Stimulated activated CD8-positive, alpha-beta memory T cell treated with anti-CD3 and anti-CD28 coated beads, Interleukin-15, amount 100 ng/mL, for 48 hours (primary cell): ENCODE measurements around the gene CXCR4.

Experiments
- DNase-seq, 2 donors: peaks; one replicate each; pipeline ENCODE4 v3.0.0-alpha.2; 2020; ENCODE audit warnings: low read depth in 2 of 2

The CXCR4 gene

DNA sequence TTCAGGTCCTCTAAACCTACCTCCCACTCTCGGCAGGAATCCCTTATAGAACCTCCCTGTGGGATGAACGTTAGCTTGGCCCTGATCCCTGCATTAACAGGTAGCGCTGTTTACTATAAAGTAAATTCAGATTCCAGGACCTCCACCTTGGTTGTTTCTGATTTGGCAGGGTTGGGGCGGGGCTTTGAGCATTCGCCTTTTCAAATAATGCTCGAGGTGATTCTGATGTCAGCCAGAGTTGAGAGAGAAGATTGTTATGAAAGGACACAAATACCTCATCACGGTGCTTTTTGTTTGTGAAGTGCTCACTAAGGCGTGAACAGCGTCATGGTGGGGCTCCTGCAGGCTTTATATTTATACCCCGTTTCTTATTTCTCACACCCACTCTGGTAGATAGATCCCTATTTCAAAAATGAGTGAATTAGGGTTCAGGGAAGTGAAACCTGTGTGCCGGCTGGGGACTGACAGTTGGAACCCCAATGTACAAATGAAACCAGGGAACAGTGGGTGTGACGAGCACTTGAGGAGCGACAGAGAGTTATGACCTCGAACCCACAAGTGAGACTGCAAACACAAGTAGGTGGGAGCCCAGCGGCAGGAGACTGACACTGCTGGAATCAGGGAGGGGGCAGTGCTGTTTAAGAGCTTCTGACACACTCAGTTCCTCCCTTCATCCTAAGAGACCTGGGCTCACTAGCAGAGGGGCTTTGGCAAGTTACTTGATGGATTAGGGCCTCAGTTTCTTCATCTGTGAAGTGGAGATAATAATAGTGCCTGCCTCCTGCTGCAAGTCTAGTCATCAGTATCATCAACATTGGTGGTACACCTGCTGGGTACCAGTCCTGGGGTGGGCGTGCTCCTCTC is 14.2 kb upstream of the CXCR4 start:
- peak; percentile 41 to 62 for DNase-seq

DNA sequence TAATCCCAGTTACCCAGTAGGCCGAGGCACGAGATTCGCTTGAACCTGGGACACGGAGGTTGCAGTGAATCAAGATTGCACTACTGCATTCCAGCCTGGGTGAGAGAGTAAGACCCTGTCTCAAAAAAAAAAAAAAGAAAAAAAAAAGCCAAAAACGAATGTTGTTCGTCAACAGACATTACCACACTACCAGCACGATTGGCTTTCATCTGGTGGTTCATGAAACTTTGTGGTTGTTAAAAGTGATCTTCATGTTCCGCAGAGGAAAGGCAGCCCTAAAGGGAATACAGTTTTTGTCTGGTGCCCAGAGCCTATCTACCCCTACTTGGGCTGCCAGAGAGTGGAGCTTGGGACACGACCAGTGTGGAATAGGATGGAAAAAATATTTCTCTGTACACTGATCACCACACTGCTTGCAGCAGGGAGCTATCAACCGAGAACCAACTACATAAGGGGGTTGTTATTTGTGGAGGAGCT is 13.6 kb upstream of the CXCR4 start:
- DNase-seq = no peak

DNA sequence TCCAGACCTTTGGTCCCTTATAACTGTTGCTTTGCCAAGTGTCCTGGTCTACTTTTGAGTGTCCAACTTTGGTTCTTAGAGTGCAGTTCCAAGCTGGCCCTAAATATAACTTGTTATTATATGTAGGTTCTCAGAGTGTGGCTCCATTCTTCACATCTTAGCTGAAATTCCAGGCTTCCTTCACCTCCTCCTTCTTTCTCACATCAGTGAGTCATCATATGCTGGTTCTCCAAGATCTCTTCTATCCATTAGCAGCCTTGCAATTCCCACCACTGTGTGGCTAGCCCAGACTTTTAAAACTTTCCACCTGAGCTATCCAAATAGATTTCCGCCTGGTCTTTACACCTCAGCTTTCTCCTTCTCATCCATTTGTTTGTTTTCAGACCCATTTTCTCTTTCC is 12.6 kb upstream of the CXCR4 start:
- no peak for DNase-seq

GRCh38 chr2:136130045-136130444 is 12.1 kb upstream of the CXCR4 start:
- no peak for DNase-seq

DNA sequence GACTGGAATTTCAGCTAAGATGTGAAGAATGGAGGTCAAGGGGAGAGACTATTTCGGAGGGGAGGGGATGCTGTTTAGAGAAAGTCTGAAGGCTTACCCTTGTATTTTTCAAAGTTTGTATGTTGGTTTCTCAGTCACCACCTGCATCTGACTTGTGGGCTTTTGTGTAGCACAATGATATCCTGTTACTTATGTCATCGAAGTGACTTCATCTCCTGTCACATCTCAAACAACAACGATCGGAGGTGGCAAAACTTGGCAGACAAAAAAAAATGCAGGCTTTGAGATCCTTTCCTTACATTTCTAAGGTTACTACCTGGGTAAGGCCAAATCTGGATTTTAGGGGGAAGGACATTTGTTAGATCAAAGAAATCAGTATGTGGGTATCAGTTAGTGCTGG is 11.7 kb upstream of the CXCR4 start:
- no peak for DNase-seq

DNA sequence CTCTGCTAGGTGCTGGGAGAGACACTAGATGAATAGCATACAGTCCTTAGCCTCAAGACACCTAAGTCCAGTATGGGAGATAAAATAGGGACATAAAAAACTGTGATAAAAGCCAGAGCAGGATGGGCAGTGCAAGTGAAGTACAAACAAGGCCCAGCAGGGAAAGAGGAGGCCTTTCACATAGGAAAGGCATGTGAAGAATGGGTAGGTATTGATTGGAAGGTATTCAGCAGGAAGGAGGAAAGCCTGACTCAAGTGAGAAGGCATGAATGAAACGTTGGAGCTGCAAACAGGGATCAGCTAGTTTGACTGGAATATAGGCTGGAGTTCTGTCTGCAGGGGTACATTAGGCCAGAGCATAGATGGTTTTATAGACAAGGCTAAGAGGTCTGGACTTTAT is 11.0 kb upstream of the CXCR4 start:
- no peak for DNase-seq

DNA sequence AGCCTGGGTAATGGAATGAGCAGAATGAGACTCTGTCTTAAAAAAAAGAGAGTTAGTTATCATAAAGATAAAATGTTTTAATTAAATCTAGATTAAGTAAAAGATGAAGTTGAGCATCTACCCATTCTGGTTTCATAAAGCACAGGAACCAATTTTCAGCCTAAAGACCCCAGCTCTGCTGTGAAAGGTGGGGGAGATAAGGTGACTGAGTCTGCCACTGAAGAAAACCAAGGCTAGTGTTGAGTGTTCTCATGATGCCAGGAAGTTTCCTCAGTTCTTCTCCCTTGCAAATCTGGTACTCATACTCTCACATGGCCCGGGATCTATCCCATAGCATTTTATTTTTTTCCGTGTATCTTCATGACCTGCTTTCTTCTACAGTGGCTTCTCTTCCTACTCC is 10.4 kb upstream of the CXCR4 start:
- no peak for DNase-seq

- DNase-seq = no peak
Observed at GRCh38 chr2:136127356-136127755, 9.4 kb upstream of the CXCR4 start.

- no peak for DNase-seq
Observed at GRCh38 chr2:136126421-136126926, 8.5 kb upstream of the CXCR4 start.

DNA sequence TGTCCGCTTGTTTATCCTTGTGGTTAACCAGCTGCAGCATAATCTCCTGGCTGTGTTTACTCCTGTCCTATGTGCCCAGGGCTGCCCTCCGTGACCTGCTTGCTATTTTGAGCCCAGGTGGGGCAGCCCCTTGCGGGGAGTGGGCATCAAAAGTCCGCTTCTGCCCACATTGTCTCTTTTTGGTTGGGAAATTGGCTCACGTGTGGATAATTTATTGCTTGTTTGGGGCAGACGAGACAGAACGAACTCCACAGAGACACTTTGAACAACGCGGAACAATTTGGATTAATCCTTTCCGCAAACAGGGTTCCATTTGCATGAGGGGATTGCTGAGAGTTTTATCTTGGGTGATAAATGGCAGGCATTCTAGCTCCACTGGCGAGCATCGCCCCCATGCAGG is 8.1 kb upstream of the CXCR4 start:
- no peak for DNase-seq

DNA sequence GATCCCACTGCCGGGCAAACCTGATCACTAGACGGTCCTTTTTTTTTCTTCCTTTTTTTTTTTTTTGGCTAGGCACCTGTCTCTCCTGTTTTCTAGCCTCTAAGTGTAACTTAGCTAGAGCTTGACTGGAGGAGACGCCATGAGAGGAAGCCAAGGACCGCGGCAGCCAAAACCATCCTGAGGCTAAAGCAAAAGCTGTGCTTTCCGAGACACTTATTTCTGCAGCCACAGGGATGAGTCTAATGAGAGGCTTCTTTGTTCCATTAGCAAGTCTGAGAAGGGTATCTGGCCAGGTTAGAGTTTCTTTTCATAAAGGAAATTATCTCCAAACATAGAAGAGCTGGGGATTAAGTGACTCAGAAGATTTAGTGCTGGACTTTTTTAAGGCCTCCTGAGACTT is 7.3 kb upstream of the CXCR4 start:
- no peak for DNase-seq

GRCh38 chr2:136124805-136125204 is 6.9 kb upstream of the CXCR4 start:
- no peak for DNase-seq

- no peak for DNase-seq
Observed at GRCh38 chr2:136122661-136123060, 4.7 kb upstream of the CXCR4 start.

GRCh38 chr2:136121204-136121910 is 3.4 kb upstream of the CXCR4 start:
- DNase-seq = no peak

DNA sequence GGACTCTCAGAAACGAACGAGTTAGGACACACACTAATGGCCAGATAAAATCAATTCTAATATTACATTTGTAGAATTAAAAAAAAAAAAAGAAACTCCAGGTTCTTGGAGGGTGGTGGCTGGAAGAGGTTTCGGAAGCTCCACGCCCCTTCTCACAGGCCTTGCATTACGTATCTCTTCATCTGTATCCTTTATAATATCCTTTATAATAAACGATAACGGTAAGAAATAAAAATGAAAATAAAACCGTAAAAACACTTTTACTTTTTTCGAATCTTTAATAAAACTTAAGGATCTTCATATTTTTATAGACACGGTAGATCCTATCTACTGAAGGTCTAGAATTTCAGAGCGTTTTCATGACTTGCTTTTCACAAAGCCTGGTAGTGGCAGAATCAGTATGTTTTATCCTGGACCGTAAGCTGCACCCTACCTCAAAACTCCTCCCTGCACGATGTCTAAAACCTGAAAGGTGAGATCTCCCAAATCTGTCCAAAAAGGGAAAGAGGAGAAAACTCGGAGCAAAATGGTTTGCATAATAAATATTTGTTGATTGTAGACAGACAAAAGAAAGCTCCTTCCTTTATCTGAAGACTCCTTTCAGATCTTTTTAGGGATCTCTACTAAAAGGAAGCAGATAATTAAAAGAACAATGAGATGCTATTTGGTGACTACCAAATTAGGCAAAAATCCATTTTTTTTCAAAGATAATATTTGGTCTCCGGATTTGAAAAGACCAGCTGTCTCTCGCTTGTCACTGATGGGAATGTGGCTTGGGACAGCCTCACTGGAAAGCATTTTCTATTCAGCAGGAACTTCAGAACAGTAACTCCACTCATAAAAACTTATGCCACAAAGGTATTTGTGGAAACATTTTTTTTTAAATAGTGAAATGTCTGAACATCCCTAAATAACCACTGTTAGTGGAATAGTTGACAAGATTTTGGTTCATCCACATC is 2.0 kb upstream of the CXCR4 start:
- DNase-seq = no peak

GRCh38 chr2:136118819-136119716 is 1.1 kb upstream of the CXCR4 start:
- peak; percentile 80 to 83 for DNase-seq

DNA sequence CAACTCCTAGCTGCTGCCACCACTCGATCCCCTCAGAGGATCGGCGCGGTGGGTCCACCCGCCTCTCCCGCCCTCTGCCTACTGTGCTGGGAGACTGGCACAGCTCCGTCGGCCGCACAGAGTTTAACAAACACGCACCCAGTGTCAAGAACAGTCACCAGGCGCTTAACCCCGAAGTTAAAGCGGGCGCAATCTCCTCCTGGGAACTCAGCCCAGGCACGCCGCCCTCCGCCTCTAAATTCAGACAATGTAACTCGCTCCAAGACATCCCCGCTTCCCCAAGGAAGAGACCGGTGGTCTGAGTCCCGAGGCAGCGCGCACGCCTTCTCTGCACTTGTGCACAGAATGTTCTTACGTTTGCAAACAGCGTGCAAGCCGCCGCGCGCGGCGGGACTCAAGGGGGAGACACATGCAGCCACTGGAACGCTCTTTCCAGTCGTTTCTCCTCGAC is 533 bp downstream of the CXCR4 start:
- DNase-seq = no peak

GRCh38 chr2:136116813-136117390 is 1.0 kb downstream of the CXCR4 start:
- DNase-seq = peak; percentile 46 to 56

DNA sequence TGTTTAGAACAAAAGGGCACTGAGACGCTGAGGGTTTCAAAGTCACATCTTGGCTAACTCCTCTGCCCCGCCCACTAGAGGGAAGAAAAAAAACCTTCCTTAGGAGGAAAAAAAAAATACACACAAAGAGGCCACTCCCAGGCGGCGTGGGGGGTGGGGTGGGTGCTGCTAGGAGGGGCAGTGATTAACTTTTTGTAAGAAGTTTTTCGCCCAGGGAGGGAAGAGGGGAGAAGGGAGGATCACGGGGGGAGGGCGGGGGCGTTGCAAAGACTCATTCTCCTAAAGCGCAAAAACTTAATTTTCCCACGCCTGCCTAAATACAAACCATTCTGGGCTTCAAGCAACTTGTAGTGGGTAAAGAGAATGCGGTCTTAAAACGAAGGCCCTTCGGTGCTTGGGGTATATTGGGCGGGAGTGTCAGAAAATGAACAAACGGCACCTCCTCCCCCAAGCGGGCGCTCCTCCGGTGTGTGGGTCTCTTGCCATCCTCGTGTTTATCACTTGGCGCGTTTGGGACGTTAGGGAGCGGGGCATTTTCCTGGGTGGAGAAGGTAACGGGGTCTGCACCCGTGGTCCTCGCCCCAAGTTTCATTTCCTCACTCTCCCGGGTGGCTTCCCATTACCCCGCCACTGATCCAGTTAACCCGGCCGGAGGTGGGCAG is 1.7 kb downstream of the CXCR4 start:
- DNase-seq = peak; percentile 41 to 54
